HUES64 (cell line): Measurements from ENCODE around the gene RASL10B. TPM values are rescaled to one million over a fixed set of nuclear protein-coding genes. Genes with fewer than 3 reads are reported as not detected.

ENCODE experiments used
- H3K27ac ChIP-seq: 2 replicates; pipeline ENCODE4 v1.7.0; 2013; ENCODE audit warnings: low read depth, low read length, inconsistent platforms
- H3K27me3 ChIP-seq: 2 replicates; pipeline ENCODE4 v1.6.1; 2013; ENCODE audit warnings: mild to moderate bottlenecking, low read length; ENCODE audit not compliant: insufficient read depth
- H3K36me3 ChIP-seq: 2 replicates; pipeline ENCODE4 v1.6.1; 2013; ENCODE audit warnings: mild to moderate bottlenecking, low read length; ENCODE audit not compliant: insufficient read depth
- H3K4me1 ChIP-seq: 2 replicates; pipeline ENCODE4 v1.6.1; 2013; ENCODE audit warnings: mild to moderate bottlenecking, low read length, moderate library complexity; ENCODE audit not compliant: insufficient read depth
- H3K4me3 ChIP-seq: 2 replicates; pipeline ENCODE4 v1.5.1; 2013; ENCODE audit warnings: mild to moderate bottlenecking, low read length, moderate library complexity
- H3K9ac ChIP-seq: 2 replicates; pipeline ENCODE4 v1.6.1; 2013; ENCODE audit warnings: mild to moderate bottlenecking, low read depth, low read length
- H3K9me3 ChIP-seq: 2 replicates; pipeline ENCODE4 v1.6.1; 2013; ENCODE audit warnings: low read depth, low read length; ENCODE audit not compliant: insufficient read depth
- WGBS: fragments of 150-250, 120-280 bp; methylation state at CpG from one replicate; pipeline ENCODE4 v1.1.7; 2013; ENCODE audit warnings: missing lambda C conversion rate; 5-methylcytosine and 5-hydroxymethylcytosine counted together
- polyA plus RNA-seq, 2 experiments: library from polyadenylated mRNA; stranded (reverse); fragments of 50-300 nt; gene quantifications; one replicate each; pipeline ENCODE4 v1.2.3, GENCODE V29; 2013

RASL10B gene, protein sequence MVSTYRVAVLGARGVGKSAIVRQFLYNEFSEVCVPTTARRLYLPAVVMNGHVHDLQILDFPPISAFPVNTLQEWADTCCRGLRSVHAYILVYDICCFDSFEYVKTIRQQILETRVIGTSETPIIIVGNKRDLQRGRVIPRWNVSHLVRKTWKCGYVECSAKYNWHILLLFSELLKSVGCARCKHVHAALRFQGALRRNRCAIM
- polyA plus RNA-seq (2013, experiment 1 of 2): 15.0 TPM
- polyA plus RNA-seq (2013, experiment 2 of 2): 17.8 TPM

DNA sequence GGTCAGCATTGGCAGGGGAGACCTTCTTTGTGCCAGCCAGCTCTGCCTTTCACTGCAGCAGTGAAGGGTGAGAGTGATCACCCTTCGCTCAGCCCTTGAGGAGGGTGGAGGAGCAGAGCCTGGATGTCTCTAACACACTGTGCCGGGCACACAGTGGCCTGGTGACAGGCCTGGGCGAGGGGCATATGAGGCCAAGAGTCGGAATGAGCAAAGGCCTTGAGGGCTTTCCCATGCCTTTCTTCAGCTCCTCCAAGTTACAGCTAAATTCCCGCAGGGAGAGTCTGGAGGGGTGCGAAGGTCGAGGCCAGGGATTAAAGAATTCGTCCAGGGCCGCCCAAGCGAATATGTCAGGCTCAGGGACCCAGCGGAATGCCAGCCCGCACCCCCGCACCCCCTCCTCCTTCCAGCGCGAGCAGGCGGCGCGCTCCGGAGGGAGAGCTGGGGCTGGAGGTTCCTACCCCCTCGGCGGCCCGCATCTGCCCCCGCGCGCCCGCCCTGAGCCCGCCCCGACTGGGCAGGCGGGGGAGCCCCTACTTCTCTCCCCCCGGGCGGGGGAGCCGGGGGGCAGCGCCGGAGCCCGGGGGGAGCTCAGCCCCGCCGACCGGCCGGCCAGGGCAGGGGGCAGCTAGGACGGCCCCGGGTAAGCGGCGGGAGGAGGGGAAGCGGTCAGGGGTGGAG, at the start of gene RASL10B:
Gene RASL10B, plus strand, starts transcription at position 401 of the 678 bp plus-strand sequence. CDS start 3,546 bp downstream, outside the sequence.
- H3K27me3 ChIP-seq: peaks cover 19% of the 10 kb centered on the region
- no peak within 1 kb of the TSS for H3K27ac ChIP-seq
- peak within 1 kb of the TSS; percentile 84 for H3K4me3 ChIP-seq
- peak within 1 kb of the TSS; percentile 59 for H3K9ac ChIP-seq
- 3% methylated on average over 37 of the region's 44 CpGs for WGBS
- no peaks in the 10 kb centered on the region for H3K9me3 ChIP-seq
- H3K4me1 ChIP-seq: peaks cover 30% of the 10 kb centered on the region
- no peaks in the 10 kb centered on the region for H3K36me3 ChIP-seq

DNA sequence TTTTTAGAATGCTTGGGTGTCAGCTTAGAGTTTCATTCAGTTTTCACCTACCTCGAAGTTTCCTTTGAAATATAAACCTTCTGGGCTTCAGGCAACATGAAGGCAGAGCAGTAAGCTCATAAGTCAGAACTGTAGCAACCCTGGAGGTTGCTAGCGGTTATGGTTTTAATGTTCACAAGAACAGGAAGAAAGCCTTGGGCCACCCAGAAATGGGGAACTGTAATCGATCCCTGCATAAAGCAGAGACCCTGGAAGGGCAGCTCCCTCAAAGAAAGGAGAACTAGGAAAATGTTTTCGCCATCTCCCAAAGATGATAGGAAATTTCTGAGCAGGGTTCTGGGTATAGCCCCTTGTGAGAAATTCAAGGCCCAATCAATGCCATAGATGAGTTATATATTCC, 47.8 kb upstream of the RASL10B start:
- H3K36me3 ChIP-seq: peaks cover 66% of the 10 kb centered on the region
- no peak overlapping the region for H3K4me3 ChIP-seq

DNA sequence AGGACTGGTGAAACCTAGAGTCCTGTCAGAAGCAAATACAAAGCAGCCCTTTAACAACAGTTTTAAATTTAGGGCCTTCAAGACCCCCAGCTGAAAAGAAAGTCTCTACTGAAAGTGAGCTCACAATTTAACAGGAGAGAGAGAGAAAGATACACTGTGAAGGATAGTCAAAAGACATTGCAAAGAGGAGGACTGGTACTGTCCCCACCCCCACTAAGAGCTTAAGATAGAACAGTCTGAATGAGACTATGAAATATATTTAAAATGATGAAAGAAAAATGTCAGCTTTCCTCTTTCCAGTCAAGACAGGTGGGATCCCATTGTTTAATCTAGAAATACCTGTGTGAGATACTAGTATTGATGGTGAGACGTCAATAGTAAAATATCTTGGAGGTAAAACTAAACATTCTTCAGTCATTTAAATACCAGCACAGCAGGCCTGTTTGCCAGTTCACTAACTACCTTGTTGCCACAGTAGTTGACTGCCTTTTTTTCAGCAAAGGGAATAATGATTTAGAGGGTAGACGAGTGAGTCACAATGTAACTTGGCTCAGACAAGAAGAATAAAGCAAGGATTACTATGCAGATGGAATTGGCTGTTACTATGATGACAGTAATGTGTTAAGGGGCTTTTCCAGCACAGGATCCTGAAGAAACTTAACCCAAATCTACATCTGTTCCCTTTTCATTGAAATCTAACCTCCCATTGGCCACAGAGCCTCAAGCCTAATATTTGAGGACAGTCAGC, 47.2 kb upstream of the RASL10B start:
- Histone ChIP-seq H3K4me1 (peaks cover 23% of the 10 kb centered on the region), H3K27me3 (no peaks in the 10 kb centered on the region), H3K9me3 (no peaks in the 10 kb centered on the region), H3K36me3 (peaks cover 70% of the 10 kb centered on the region), H3K27ac (peak overlapping the region; percentile 74), H3K4me3 (no peak overlapping the region), H3K9ac (peak overlapping the region; percentile 5; the same call in 1 of the 2 replicates)
- WGBS: 19% methylated on average over 1 of the region's 2 CpGs

More for the DNA sequence above, 47.8 kb upstream of the RASL10B start:
- Histone ChIP-seq H3K27ac (peak overlapping the region; percentile 74), H3K9ac (no peak overlapping the region; the same call in 1 of the 2 replicates), H3K4me1 (peaks cover 23% of the 10 kb centered on the region), H3K9me3 (no peaks in the 10 kb centered on the region), H3K27me3 (no peaks in the 10 kb centered on the region)
- 92% methylated on average over 4 of the region's 4 CpGs for WGBS

DNA sequence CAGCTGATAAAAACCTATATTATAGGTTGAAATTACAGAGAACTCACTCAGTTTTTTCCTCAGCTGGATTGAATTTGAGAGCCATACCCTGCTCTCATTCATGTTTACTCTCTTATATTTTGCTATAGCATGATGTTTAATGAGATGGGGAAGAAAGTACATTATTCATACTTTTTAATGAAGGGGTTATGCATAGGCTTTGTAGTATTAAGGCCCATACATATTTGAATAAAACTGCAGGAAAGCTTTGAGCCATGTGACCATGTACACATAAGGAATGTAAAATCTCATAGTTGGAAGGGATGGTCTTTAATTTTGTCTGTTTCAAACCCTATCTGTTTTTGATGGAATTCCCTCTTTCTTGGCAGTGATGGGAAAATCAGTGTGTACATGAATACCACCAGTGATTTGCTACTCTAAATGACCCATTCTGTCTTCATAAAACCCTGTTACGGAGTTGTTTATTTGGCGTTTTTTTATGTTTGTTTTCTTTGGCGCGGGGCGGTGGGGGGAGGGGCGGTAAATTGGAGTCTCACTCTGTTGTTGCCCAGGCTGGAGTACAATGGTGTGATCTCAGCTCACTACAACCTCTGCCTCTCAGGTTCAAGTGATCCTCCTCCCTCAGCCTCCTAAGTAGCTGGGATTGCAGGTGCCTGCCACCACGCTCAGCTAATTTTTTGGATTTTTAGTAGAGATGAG, 38.8 kb upstream of the RASL10B start:
- no peak overlapping the region for H3K27ac ChIP-seq

DNA sequence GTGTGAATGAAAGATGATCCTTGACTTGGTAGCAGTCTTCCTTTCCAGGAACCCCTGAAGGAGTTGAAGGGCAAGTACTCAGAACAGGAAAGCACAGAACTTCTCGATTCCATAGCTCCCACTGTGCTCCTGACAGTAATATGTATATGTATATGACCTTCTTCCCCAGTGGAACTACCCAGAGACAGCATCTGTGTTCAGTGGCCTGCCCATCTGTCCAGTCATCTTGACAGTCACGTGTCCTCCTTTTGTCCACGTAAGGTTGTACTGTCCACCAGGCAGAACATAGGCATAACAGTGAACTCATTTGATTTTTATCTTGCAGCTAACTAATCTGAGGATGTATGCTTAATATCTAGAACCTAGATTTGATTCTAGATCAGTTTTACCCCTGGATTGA, 37.8 kb upstream of the RASL10B start:
- Histone ChIP-seq H3K9ac (no peak overlapping the region), H3K9me3 (no peaks in the 10 kb centered on the region), H3K36me3 (peaks cover 75% of the 10 kb centered on the region), H3K4me1 (peaks cover 11% of the 10 kb centered on the region; the same call in 1 of the 2 replicates), H3K27me3 (no peaks in the 10 kb centered on the region), H3K27ac (no peak overlapping the region), H3K4me3 (no peak overlapping the region)
- 96% methylated on average over 3 of the region's 3 CpGs for WGBS

More for the DNA sequence above, 38.8 kb upstream of the RASL10B start:
- H3K4me1 ChIP-seq: peaks cover 11% of the 10 kb centered on the region; the same call in 1 of the 2 replicates
- WGBS: 96% methylated on average over 7 of the region's 7 CpGs
- no peaks in the 10 kb centered on the region for H3K27me3 ChIP-seq
- H3K9me3 ChIP-seq: no peaks in the 10 kb centered on the region
- H3K36me3 ChIP-seq: peaks cover 82% of the 10 kb centered on the region
- no peak overlapping the region for H3K4me3 ChIP-seq
- no peak overlapping the region for H3K9ac ChIP-seq

DNA sequence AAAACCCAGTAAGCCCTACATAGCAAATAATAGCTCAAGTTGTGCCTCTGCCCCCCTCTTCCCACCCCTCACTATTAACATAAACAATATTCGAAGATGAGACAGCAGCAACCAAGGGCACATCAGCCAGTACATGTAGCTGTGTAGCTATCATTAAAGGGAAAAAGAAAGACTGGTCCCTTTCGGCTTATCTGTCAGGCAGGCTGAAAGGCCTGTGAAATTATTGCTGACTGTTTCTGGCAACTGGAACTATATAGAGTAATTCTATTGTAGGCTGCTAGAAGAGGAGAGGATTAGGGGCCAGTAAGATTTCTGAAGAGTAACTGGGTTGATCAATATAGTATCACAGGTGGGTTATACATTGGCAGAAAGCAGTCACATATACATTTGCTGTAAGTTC, 36.5 kb upstream of the RASL10B start:
- Histone ChIP-seq H3K27me3 (no peaks in the 10 kb centered on the region), H3K36me3 (peaks cover 67% of the 10 kb centered on the region), H3K4me1 (peaks cover 11% of the 10 kb centered on the region; the same call in 1 of the 2 replicates), H3K9me3 (no peaks in the 10 kb centered on the region), H3K4me3 (no peak overlapping the region), H3K27ac (no peak overlapping the region), H3K9ac (no peak overlapping the region)
- 94% methylated on average over 2 of the region's 2 CpGs for WGBS

DNA sequence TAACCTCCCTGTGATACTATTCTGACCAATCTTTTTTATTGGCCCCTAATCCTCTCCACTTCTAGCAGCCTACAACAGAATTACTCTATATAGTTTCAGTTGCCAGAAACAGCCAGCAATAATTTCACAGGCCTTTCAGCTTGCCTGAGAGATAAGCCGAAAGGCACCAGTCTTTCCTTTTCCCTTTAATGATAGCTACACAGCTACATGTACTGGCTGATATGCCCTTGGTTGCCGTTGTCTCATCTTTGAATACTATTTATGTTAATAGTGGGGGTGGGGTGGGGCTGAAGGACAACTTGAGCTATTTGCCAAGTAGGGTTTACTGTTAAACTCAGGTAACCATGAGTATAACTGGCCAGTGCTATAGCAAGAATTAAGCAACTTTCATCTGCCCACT, 35.8 kb upstream of the RASL10B start:
- Histone ChIP-seq H3K4me1 (peaks cover 11% of the 10 kb centered on the region; the same call in 1 of the 2 replicates), H3K27ac (no peak overlapping the region), H3K9ac (no peak overlapping the region), H3K4me3 (no peak overlapping the region), H3K9me3 (no peaks in the 10 kb centered on the region), H3K27me3 (no peaks in the 10 kb centered on the region), H3K36me3 (peaks cover 61% of the 10 kb centered on the region)
- 90% methylated on average over 2 of the region's 2 CpGs for WGBS

DNA sequence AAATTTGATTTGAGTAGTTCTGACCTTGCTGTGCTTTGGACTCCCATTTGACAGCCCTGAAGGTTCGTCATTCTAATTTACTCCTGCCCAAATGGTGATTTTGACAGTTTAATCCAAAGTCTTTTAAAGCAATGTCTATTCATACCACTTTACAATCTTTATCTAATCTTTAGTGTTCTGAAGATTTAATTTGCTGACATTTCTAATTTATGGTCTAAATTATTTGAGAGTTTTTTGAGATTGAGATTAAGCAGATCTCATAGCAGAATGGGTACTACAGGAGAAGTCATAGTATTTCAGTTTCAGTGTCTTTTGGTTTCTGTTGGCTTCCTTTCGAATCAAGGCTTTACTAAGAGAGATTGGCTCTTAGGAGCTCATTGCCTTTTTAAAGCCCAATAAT, 32.6 kb upstream of the RASL10B start:
- H3K27me3 ChIP-seq: no peaks in the 10 kb centered on the region
- no peak overlapping the region for H3K9ac ChIP-seq
- no peak overlapping the region for H3K27ac ChIP-seq
- no peaks in the 10 kb centered on the region; the same call in 1 of the 2 replicates for H3K9me3 ChIP-seq
- H3K36me3 ChIP-seq: peaks cover 36% of the 10 kb centered on the region
- no peak overlapping the region for H3K4me3 ChIP-seq
- H3K4me1 ChIP-seq: 0 out of 2 replicates have a peak, but pooled peaks cover 7% of the 10 kb centered on the region
- 93% methylated on average over 2 of the region's 2 CpGs for WGBS

DNA sequence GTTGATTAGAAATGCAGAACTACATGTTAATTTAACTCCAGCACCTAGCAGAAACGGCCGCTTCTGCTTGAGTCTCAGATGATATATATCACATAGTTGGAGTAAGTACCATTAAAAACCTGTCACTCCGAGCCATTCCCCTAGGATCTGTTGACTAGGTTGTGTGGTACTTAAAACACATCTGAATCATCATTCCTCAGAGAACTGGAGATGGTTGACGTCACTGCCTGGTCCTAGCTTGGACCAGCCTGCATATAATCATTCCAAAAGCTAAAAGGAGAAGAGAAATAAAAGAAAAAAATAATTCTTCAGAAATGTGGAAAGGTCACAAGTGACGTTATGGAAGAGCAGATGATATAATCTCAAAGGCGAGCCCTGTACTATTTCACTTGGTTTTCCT, 31.3 kb upstream of the RASL10B start:
- peaks cover 23% of the 10 kb centered on the region for H3K36me3 ChIP-seq
- 92% methylated on average over 4 of the region's 6 CpGs for WGBS
- no peak overlapping the region for H3K4me3 ChIP-seq
- H3K9ac ChIP-seq: no peak overlapping the region
- H3K27ac ChIP-seq: no peak overlapping the region
- 0 out of 2 replicates have a peak, but pooled peaks cover 5% of the 10 kb centered on the region for H3K4me1 ChIP-seq
- H3K27me3 ChIP-seq: no peaks in the 10 kb centered on the region
- no peaks in the 10 kb centered on the region; the same call in 1 of the 2 replicates for H3K9me3 ChIP-seq

DNA sequence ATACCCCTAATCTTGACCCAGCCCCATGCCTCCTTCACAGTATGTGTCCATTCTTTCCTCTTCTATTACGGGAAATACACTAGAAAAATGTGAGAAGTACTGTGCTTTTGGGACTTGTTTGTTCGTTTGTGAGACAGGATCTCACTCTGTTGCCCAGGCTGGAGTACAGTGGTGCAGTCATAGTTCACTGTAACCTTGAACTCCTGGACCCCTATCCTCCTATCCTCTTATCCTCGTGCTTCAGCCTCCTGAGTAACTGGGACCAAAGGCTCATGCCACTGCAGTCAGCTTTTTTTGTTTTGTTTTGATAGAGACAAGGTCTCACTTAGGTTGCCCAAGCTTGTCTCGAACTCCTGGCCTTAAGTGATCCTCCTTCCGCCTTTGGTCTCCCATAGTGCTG, 29.9 kb upstream of the RASL10B start:
- Histone ChIP-seq H3K4me3 (no peak overlapping the region), H3K27me3 (no peaks in the 10 kb centered on the region), H3K9me3 (no peaks in the 10 kb centered on the region; the same call in 1 of the 2 replicates), H3K36me3 (peaks cover 13% of the 10 kb centered on the region; the same call in 1 of the 2 replicates), H3K9ac (no peak overlapping the region), H3K4me1 (no peaks in the 10 kb centered on the region), H3K27ac (no peak overlapping the region)
- 92% methylated on average over 5 of the region's 5 CpGs for WGBS
